Loucy (cell line): ENCODE data around the gene ZNF593OS.
A peak's percentile ranks its signal among the peaks of the same experiment; 100 is the strongest.

ENCODE experiments used
- H2AFZ ChIP-seq: fragments of 200-600 bp; sonication (generic); 2 replicates; pipeline ENCODE4 v1.6.0; 2016; ENCODE audit warnings: antibody characterized with exemption, mild to moderate bottlenecking, low read length, moderate library complexity
- H3F3A ChIP-seq: fragments of 200-600 bp; 2 replicates; pipeline ENCODE4 v1.6.0; 2016; ENCODE audit warnings: antibody characterized with exemption, low read depth, mild to moderate bottlenecking
- H3K27me3 ChIP-seq: fragments of 200-600 bp; sonication (generic); 2 replicates; pipeline ENCODE4 v1.6.1; 2014; ENCODE audit warnings: low read length, mild to moderate bottlenecking; ENCODE audit not compliant: insufficient read depth, poor library complexity, severe bottlenecking
- H3K36me3 ChIP-seq: fragments of 200-600 bp; sonication (generic); 2 replicates; pipeline ENCODE4 v1.6.1; 2016; ENCODE audit warnings: low read length; ENCODE audit not compliant: insufficient read depth
- H3K4me1 ChIP-seq: fragments of 200-600 bp; sonication (generic); 2 replicates; pipeline ENCODE4 v1.5.1; 2014; ENCODE audit warnings: low read length, mild to moderate bottlenecking; ENCODE audit not compliant: insufficient read depth, poor library complexity, severe bottlenecking
- H3K4me2 ChIP-seq: fragments of 200-600 bp; sonication (generic); 2 replicates; pipeline ENCODE4 v1.6.0; 2014; ENCODE audit warnings: antibody characterized with exemption, low read length, low read depth, mild to moderate bottlenecking; ENCODE audit not compliant: poor library complexity, severe bottlenecking
- H3K4me3 ChIP-seq: fragments of 200-600 bp; sonication (generic); 2 replicates; pipeline ENCODE4 v1.5.1; 2014; ENCODE audit warnings: low read length, mild to moderate bottlenecking, mixed read lengths; ENCODE audit not compliant: poor library complexity, severe bottlenecking
- H3K79me2 ChIP-seq: fragments of 200-600 bp; sonication (generic); 2 replicates; pipeline ENCODE4 v1.6.1; 2014; ENCODE audit warnings: low read length; ENCODE audit not compliant: insufficient read depth
- H3K9ac ChIP-seq: fragments of 200-600 bp; sonication (generic); 2 replicates; pipeline ENCODE4 v1.6.0; 2014; ENCODE audit warnings: mild to moderate bottlenecking, low read depth, low read length, moderate library complexity; ENCODE audit not compliant: poor library complexity, severe bottlenecking
- H3K9me2 ChIP-seq: fragments of 200-600 bp; sonication (generic); replicated peaks from 2 replicates; pipeline ENCODE4 v1.6.1; 2016; ENCODE audit warnings: low read depth, low read length, mixed read lengths
- H3K9me3 ChIP-seq: fragments of 200-600 bp; sonication (generic); 2 replicates; pipeline ENCODE4 v1.6.1; 2014; ENCODE audit warnings: mild to moderate bottlenecking, antibody characterized with exemption, low read length, low read depth; ENCODE audit not compliant: insufficient read depth
- H4K20me1 ChIP-seq: fragments of 200-600 bp; sonication (generic); 2 replicates; pipeline ENCODE4 v1.6.0; 2014; ENCODE audit warnings: antibody characterized with exemption, low read length, mild to moderate bottlenecking; ENCODE audit not compliant: insufficient read depth, poor library complexity, severe bottlenecking
- CTCF ChIP-seq: fragments of 200-600 bp; sonication (generic); conservative IDR thresholded peaks from 2 replicates; pipeline ENCODE4 v1.5.1; 2014; ENCODE audit warnings: mild to moderate bottlenecking, antibody characterized with exemption, low read length
- EZH2phosphoT487 ChIP-seq: fragments of 200-600 bp; IDR thresholded peaks from 2 replicates; pipeline ENCODE4 v1.6.1; 2018; ENCODE audit warnings: antibody characterized with exemption, mild to moderate bottlenecking, moderate library complexity, borderline replicate concordance

ZNF593OS gene

GRCh38 chr1:26169198-26169554 is 2.5 kb downstream of the ZNF593OS start:
- Histone ChIP-seq H3K4me3 (peak overlapping the region; percentile 93), H2AFZ (no peak overlapping the region), H3K4me2 (peak overlapping the region; percentile 88), H3K9me2 (no peaks in the 10 kb centered on the region), H4K20me1 (no peaks in the 10 kb centered on the region), H3K79me2 (peaks cover 19% of the 10 kb centered on the region), H3F3A (0 out of 2 replicates have a peak, but pooled peaks cover 3% of the 10 kb centered on the region), H3K9ac (no peak overlapping the region), H3K36me3 (no peaks in the 10 kb centered on the region), H3K4me1 (peaks cover 14% of the 10 kb centered on the region), H3K9me3 (no peaks in the 10 kb centered on the region), H3K27me3 (no peaks in the 10 kb centered on the region)
- TF ChIP-seq EZH2phosphoT487: no peak
- TF ChIP-seq CTCF: no peak

- H3K4me1 ChIP-seq: peaks cover 14% of the 10 kb centered on the region
- H4K20me1 ChIP-seq: no peaks in the 10 kb centered on the region
- no peaks in the 10 kb centered on the region for H3K9me2 ChIP-seq
- H3K36me3 ChIP-seq: no peaks in the 10 kb centered on the region
- peak within 1 kb of the TSS; percentile 88 for H3K4me2 ChIP-seq
- peak within 1 kb of the TSS; percentile 94 for H2AFZ ChIP-seq
- H3K9me3 ChIP-seq: no peaks in the 10 kb centered on the region
- no peaks in the 10 kb centered on the region for H3F3A ChIP-seq
- peak within 1 kb of the TSS; percentile 93 for H3K4me3 ChIP-seq
- TF ChIP-seq EZH2phosphoT487 (no peak), CTCF (no peak)
- peaks cover 19% of the 10 kb centered on the region for H3K79me2 ChIP-seq
- H3K27me3 ChIP-seq: no peaks in the 10 kb centered on the region
- peak within 1 kb of the TSS; percentile 90 for H3K9ac ChIP-seq
These were observed 3.0 kb downstream of the ZNF593OS start, which contains the start of gene C1orf232 for GRCh38 chr1:26168410-26169197. Gene C1orf232, minus strand, starts transcription at chr1:26168963. Its CDS starts 464 bp downstream, at chr1:26168499.

- H2AFZ ChIP-seq: no peak overlapping the region
- no peaks in the 10 kb centered on the region for H3K9me3 ChIP-seq
- peaks cover 25% of the 10 kb centered on the region for H3K79me2 ChIP-seq
- H3K4me3 ChIP-seq: no peak overlapping the region
- no peaks in the 10 kb centered on the region for H3F3A ChIP-seq
- H3K27me3 ChIP-seq: no peaks in the 10 kb centered on the region
- TF ChIP-seq CTCF (no peak), EZH2phosphoT487 (no peak)
- no peaks in the 10 kb centered on the region for H3K36me3 ChIP-seq
- H3K4me2 ChIP-seq: no peak overlapping the region
- H4K20me1 ChIP-seq: no peaks in the 10 kb centered on the region
- no peaks in the 10 kb centered on the region for H3K9me2 ChIP-seq
- peaks cover 20% of the 10 kb centered on the region for H3K4me1 ChIP-seq
- H3K9ac ChIP-seq: no peak overlapping the region
These were observed 4.8 kb downstream of the ZNF593OS start for GRCh38 chr1:26166719-26167281.
